ENCODE results near the gene NR4A2.

NR4A2 gene

DNA sequence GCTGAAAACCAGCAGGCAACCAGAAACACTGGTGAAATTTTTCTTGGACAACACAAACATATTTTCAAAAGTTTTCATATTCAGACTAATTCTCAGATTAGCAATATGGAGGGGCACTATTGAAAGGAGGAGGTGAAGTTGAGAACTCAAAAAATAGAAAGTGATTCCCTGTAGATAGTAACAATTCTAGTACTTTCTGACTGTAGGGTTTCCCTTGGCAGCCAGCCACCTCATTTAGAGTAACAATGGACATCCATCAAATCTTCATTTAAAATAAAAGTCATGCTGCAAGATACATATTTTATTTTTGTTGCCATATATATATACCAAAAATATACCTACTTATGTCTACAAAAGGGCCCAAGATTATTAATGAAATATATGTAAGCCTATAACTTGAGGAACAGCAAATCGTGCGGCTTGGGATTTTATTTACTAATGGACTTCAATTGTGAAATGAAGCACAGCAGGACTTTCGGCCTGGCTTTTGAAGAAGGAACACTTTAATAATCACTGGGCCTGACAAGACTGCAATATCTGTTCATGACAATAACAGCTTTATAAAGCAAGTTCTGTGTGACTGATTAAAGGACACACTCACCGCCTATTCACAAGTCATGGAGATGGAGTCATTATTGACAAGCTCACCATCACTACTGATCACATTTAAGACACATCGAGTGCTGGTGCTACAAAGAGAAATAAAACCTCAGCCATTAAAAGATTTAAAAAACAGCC, 6.8 kb upstream of the NR4A2 start:
- Histone ChIP-seq H3K4me2 (ENCODE audit: low read depth, low read length, poor library complexity, severe bottlenecking) (no peak overlapping the region), H3K79me2 (ENCODE audit: insufficient read depth, low read length) (no peaks in the 10 kb centered on the region), H3K9ac (ENCODE audit: low read length) (no peak overlapping the region), H3K9me2 (replicated peaks; ENCODE audit: insufficient read depth, low read length) (no peaks in the 10 kb centered on the region), H2AFZ (ENCODE audit: low read depth, low read length, severe bottlenecking) (no peak overlapping the region), H3K36me3 (ENCODE audit: low read length) (no peaks in the 10 kb centered on the region), H3K27ac (ENCODE audit: low read depth, low read length) (no peak overlapping the region), H4K20me1 (ENCODE audit: low read depth, low read length) (no peaks in the 10 kb centered on the region), H3K27me3 (ENCODE audit: low read length) (no peaks in the 10 kb centered on the region), H3F3A (ENCODE audit: insufficient read depth) (peaks cover 28% of the 10 kb centered on the region), H3K4me3 (ENCODE audit: insufficient read depth, low read length, poor library complexity, severe bottlenecking) (no peak overlapping the region), H3K9me3 (ENCODE audit: insufficient read depth, low read length) (no peaks in the 10 kb centered on the region)
- TF ChIP-seq EZH2phosphoT487 (conservative IDR thresholded peaks at IDR 0.05; ENCODE audit: low read length) (no peak), CTCF (IDR thresholded peaks at IDR 0.05; ENCODE audit: insufficient read depth, low read length, poor library complexity, severe bottlenecking) (no peak)

GRCh38 chr2:156338578-156338977, 6.1 kb upstream of the NR4A2 start:
- TF ChIP-seq CTCF (IDR thresholded peaks at IDR 0.05; ENCODE audit: insufficient read depth, low read length, poor library complexity, severe bottlenecking): no peak
- no peak for TF ChIP-seq EZH2phosphoT487 (conservative IDR thresholded peaks at IDR 0.05; ENCODE audit: low read length)
- Histone ChIP-seq H3K9me2 (replicated peaks; ENCODE audit: insufficient read depth, low read length) (no peaks in the 10 kb centered on the region), H3K4me3 (ENCODE audit: insufficient read depth, low read length, poor library complexity, severe bottlenecking) (no peak overlapping the region), H4K20me1 (ENCODE audit: low read depth, low read length) (no peaks in the 10 kb centered on the region), H3K9me3 (ENCODE audit: insufficient read depth, low read length) (no peaks in the 10 kb centered on the region), H3K27ac (ENCODE audit: low read depth, low read length) (no peak overlapping the region), H3K27me3 (ENCODE audit: low read length) (no peaks in the 10 kb centered on the region), H3K4me2 (ENCODE audit: low read depth, low read length, poor library complexity, severe bottlenecking) (no peak overlapping the region), H2AFZ (ENCODE audit: low read depth, low read length, severe bottlenecking) (no peak overlapping the region), H3K36me3 (ENCODE audit: low read length) (no peaks in the 10 kb centered on the region), H3K9ac (ENCODE audit: low read length) (no peak overlapping the region), H3K79me2 (ENCODE audit: insufficient read depth, low read length) (no peaks in the 10 kb centered on the region), H3F3A (ENCODE audit: insufficient read depth) (peaks cover 27% of the 10 kb centered on the region)

- no peaks in the 10 kb centered on the region for H3K36me3 ChIP-seq (ENCODE audit: low read length)
- peak overlapping the region; percentile 61 for H3K4me3 ChIP-seq (ENCODE audit: insufficient read depth, low read length, poor library complexity, severe bottlenecking)
- TF ChIP-seq EZH2phosphoT487 (conservative IDR thresholded peaks at IDR 0.05; ENCODE audit: low read length): no peak
- no peak for TF ChIP-seq CTCF (IDR thresholded peaks at IDR 0.05; ENCODE audit: insufficient read depth, low read length, poor library complexity, severe bottlenecking)
- peak overlapping the region; percentile 93 for H3K4me2 ChIP-seq (ENCODE audit: low read depth, low read length, poor library complexity, severe bottlenecking)
- no peaks in the 10 kb centered on the region for H4K20me1 ChIP-seq (ENCODE audit: low read depth, low read length)
- no peaks in the 10 kb centered on the region for H3K27me3 ChIP-seq (ENCODE audit: low read length)
- peaks cover 6% of the 10 kb centered on the region; the same call in 1 of the 2 replicates for H3F3A ChIP-seq (ENCODE audit: insufficient read depth)
- H3K9ac ChIP-seq (ENCODE audit: low read length): peak overlapping the region; percentile 59
- H3K9me2 ChIP-seq (replicated peaks; ENCODE audit: insufficient read depth, low read length): no peaks in the 10 kb centered on the region
- peak overlapping the region; percentile 93 for H2AFZ ChIP-seq (ENCODE audit: low read depth, low read length, severe bottlenecking)
- H3K27ac ChIP-seq (ENCODE audit: low read depth, low read length): no peak overlapping the region
- H3K79me2 ChIP-seq (ENCODE audit: insufficient read depth, low read length): no peaks in the 10 kb centered on the region
- H3K9me3 ChIP-seq (ENCODE audit: insufficient read depth, low read length): no peaks in the 10 kb centered on the region
These were observed 2.3 kb upstream of the NR4A2 start for GRCh38 chr2:156334496-156335478.
